Chondrocyte (in vitro differentiated cells): ENCODE measurements around the gene SLC35A2. TPM values are rescaled to one million over a fixed set of nuclear protein-coding genes. Genes with fewer than 3 reads are reported as not detected.

Experiments
- DNase-seq: peaks from one replicate; pipeline ENCODE4 v3.0.0; 2021; ENCODE audit warnings: mixed read lengths, low spot score
- H3K27ac Mint-ChIP-seq: one replicate; pipeline ENCODE4 v1.8.0; 2021; ENCODE audit warnings: mild to moderate bottlenecking, moderate library complexity, mixed read lengths; ENCODE audit not compliant: unreplicated experiment
- H3K27me3 Mint-ChIP-seq: 2 replicates; pipeline ENCODE4 v1.8.0; 2021; ENCODE audit warnings: low read depth, mixed read lengths
- H3K36me3 Mint-ChIP-seq: 2 replicates; pipeline ENCODE4 v1.8.0; 2021; ENCODE audit warnings: low read depth, mixed read lengths
- H3K4me1 Mint-ChIP-seq: 2 replicates; pipeline ENCODE4 v1.8.0; 2021; ENCODE audit warnings: low read depth, mild to moderate bottlenecking, mixed read lengths
- H3K4me3 Mint-ChIP-seq: one replicate; pipeline ENCODE4 v1.8.0; 2021; ENCODE audit warnings: mild to moderate bottlenecking, moderate library complexity, mixed read lengths; ENCODE audit not compliant: unreplicated experiment
- H3K9me3 Mint-ChIP-seq: 2 replicates; pipeline ENCODE4 v1.8.0; 2021; ENCODE audit warnings: low read depth, mixed read lengths
- total RNA-seq: library from RNA; stranded (reverse); gene quantifications from 3 replicates; pipeline ENCODE4 v1.2.1, GENCODE V29; 2021
- TF ChIP-seq, protein P1 (sequence below): fragments of 200-600 bp; sonication (generic); IDR thresholded peaks from 2 replicates; pipeline ENCODE4 v1.5.0; 2021; ENCODE audit warnings: antibody characterized with exemption, mild to moderate bottlenecking, moderate library complexity

The SLC35A2 gene
- total RNA-seq, 1 donor from 2014 or later: 39.2 TPM

DNA sequence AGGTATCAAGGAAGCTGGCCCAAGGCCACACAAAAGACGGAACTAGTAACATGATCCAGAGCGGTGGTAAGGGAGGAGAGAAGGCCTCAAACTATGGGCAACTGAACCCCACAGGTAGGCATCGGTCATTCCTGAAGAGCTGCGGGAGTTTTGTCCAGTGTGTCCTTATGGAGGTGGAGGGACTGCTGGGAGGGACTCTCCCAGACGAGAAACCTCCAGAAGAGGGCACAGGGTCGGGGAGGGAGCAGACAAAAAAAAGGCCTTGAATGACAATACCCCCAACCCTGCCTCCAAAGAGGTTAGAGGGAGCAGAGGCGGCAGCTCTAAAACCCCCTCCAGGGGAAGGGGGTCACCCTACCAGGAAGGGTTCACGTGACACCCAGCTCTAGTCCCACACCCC, 7.3 kb downstream of the SLC35A2 start:
- H3K36me3 Mint-ChIP-seq: peaks cover 9% of the 10 kb centered on the region
- H3K27me3 Mint-ChIP-seq: no peaks in the 10 kb centered on the region
- TF ChIP-seq, protein P1, sequence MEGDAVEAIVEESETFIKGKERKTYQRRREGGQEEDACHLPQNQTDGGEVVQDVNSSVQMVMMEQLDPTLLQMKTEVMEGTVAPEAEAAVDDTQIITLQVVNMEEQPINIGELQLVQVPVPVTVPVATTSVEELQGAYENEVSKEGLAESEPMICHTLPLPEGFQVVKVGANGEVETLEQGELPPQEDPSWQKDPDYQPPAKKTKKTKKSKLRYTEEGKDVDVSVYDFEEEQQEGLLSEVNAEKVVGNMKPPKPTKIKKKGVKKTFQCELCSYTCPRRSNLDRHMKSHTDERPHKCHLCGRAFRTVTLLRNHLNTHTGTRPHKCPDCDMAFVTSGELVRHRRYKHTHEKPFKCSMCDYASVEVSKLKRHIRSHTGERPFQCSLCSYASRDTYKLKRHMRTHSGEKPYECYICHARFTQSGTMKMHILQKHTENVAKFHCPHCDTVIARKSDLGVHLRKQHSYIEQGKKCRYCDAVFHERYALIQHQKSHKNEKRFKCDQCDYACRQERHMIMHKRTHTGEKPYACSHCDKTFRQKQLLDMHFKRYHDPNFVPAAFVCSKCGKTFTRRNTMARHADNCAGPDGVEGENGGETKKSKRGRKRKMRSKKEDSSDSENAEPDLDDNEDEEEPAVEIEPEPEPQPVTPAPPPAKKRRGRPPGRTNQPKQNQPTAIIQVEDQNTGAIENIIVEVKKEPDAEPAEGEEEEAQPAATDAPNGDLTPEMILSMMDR: no peak
- no peaks in the 10 kb centered on the region for H3K9me3 Mint-ChIP-seq
- no peak overlapping the region for H3K27ac Mint-ChIP-seq
- no peak overlapping the region for H3K4me3 Mint-ChIP-seq
- no peaks in the 10 kb centered on the region for H3K4me1 Mint-ChIP-seq
- DNase-seq: no peak

DNA sequence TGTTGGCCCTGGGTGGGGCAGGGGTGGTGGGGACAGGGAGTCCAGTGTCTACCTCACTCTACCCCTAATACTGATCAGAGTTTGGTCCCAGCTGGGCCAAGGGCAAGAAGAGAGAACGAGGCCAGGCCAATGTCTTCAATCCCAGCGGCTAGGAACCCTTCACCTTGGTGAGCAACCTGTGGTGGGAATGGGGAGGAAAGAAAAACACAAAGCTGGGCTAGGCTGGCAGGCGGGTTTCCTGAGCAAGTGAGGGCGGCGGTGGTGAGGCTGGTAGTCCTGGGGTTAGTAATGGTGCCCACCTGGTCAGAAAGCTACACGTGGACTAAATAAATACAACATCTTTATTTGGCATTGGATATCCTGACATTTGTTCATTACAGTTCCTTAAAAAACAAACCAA, 8.2 kb downstream of the SLC35A2 start:
- Mint-ChIP-seq H3K36me3 (peaks cover 8% of the 10 kb centered on the region), H3K27ac (no peak overlapping the region), H3K4me3 (no peak overlapping the region), H3K27me3 (no peaks in the 10 kb centered on the region), H3K9me3 (no peaks in the 10 kb centered on the region), H3K4me1 (peaks cover 3% of the 10 kb centered on the region)
- TF ChIP-seq, protein P1: no peak
- DNase-seq: no peak

DNA sequence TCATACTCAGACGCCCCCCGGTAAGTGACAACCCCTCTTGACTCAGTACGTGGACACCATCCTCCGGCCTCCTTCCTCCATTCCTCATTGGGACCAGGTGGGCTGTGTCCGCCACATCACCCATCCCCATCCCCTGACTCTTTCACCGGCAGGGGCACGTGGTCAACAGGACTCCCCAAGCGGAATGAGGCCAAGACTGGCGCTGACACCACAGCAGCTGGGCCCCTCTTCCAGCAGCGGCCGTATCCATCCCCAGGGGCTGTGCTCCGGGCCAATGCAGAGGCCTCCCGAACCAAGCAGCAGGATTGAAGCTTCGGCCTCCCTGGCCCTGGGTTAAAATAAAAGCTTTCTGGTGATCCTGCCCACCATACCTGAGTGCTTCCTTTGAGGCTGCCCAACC, 8.7 kb downstream of the SLC35A2 start:
- Mint-ChIP-seq H3K9me3 (no peaks in the 10 kb centered on the region), H3K4me3 (no peak overlapping the region), H3K36me3 (peaks cover 8% of the 10 kb centered on the region), H3K27me3 (no peaks in the 10 kb centered on the region), H3K4me1 (peaks cover 3% of the 10 kb centered on the region), H3K27ac (peak overlapping the region; percentile 41)
- TF ChIP-seq, protein P1: no peak
- no peak for DNase-seq

DNA sequence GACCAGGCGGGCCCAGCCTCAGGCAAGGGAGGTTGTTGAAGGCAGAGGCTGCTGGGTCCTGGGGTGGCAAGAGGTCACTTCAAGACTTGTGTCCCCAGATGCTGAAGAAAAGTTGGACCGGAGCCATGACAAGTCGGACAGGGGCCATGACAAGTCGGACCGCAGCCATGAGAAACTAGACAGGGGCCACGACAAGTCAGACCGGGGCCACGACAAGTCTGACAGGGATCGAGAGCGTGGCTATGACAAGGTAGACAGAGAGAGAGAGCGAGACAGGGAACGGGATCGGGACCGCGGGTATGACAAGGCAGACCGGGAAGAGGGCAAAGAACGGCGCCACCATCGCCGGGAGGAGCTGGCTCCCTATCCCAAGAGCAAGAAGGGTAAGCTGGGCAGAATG, 9.3 kb downstream of the SLC35A2 start:
- H3K27ac Mint-ChIP-seq: no peak overlapping the region
- H3K4me3 Mint-ChIP-seq: no peak overlapping the region
- TF ChIP-seq, protein P1: no peak
- peak; percentile 82 for DNase-seq
- peaks cover 3% of the 10 kb centered on the region for H3K4me1 Mint-ChIP-seq
- peaks cover 8% of the 10 kb centered on the region for H3K36me3 Mint-ChIP-seq
- no peaks in the 10 kb centered on the region for H3K9me3 Mint-ChIP-seq
- no peaks in the 10 kb centered on the region for H3K27me3 Mint-ChIP-seq

DNA sequence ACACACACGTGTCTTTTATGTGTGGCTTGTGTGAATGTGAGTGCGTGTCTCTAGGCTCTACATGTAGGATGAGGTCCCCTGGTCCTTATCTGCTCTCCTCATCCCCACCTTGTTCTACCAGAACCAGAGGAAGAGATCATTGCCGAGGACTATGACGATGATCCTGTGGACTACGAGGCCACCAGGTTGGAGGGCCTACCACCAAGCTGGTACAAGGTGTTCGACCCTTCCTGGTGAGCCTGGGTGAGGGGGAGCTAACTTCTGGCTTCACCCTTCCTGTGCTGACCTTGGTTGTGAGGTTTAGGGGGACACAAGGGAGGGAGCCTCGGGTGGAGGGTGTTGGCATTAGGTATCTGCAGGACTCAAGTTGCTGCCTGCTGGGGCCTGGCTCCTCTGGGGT, 10.4 kb downstream of the SLC35A2 start:
- TF ChIP-seq, protein P1: no peak
- Mint-ChIP-seq H3K4me3 (no peak overlapping the region), H3K27ac (no peak overlapping the region), H3K36me3 (peaks cover 8% of the 10 kb centered on the region), H3K27me3 (no peaks in the 10 kb centered on the region), H3K9me3 (no peaks in the 10 kb centered on the region), H3K4me1 (peaks cover 11% of the 10 kb centered on the region)
- DNase-seq: no peak
